ENCODE results near the gene TMEM80. TPM values are rescaled to one million over a fixed set of nuclear protein-coding genes. Genes with fewer than 3 reads are reported as not detected.

Gene TMEM80
- total RNA-seq, 1 experiment from 2014 or later = 10.8 TPM

DNA sequence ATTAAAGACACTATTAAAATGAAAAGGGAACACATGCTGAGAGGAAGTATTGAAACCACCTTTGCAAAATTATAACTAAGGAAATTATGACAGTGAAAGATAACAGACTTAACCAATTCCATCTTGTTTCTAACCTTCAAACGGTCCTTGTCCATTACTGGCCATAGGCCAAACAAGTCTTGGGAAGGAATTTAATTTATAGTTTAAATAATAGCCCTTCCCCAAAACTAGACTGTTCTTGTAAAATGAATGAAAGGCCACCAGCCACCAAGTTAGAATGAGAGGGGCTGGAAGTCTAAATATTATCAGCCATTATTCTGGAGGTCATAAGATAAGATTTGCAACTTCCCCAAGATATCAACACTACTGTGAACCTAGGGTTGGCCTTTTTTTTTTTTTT lies 49.8 kb downstream of the TMEM80 start:
- no peaks in the 10 kb centered on the region for H3K36me3 ChIP-seq (ENCODE audit: low read depth, low read length)
- ATAC-seq = no peak
- H3K9me3 ChIP-seq (ENCODE audit: low read length) = no peaks in the 10 kb centered on the region
- H3K4me3 ChIP-seq (ENCODE audit: low read length) = no peak overlapping the region
- peaks cover 15% of the 10 kb centered on the region for H3K4me1 ChIP-seq (ENCODE audit: insufficient read depth, low read length)
- no peaks in the 10 kb centered on the region for H3F3A ChIP-seq (ENCODE audit: low read length, unreplicated experiment)
- POLR2A ChIA-PET (ENCODE audit: unreplicated experiment) = interaction anchor here (0.6 kb wide), 1 partner anchor 51 kb away, joined by 4 read pairs; the partner anchor contains the start of gene DEAF1
- no peak overlapping the region for H3K4me2 ChIP-seq (ENCODE audit: low read length)
- no peaks in the 10 kb centered on the region for H3K27me3 ChIP-seq (ENCODE audit: low read length)
- no TSS peak for BruUV-seq (replicated peaks)
- peaks cover 14% of the 10 kb centered on the region; the same call in 1 of the 2 replicates for H4K20me1 ChIP-seq (ENCODE audit: low read length)
- H3K9ac ChIP-seq (ENCODE audit: low read length) = no peak overlapping the region
- no peaks in the 10 kb centered on the region for H3K9me2 ChIP-seq (replicated peaks; ENCODE audit: low read length)
- H2AFZ ChIP-seq (ENCODE audit: low read length) = no peak overlapping the region
- H3K27ac ChIP-seq (ENCODE audit: low read length) = no peak overlapping the region
- intact Hi-C loops (cut with micrococcal nuclease) = no loop called here
- DNase-seq = no peak
- CTCF ChIA-PET = interaction anchor here (0.7 kb wide), 1 partner anchor 24 kb away, joined by 6 read pairs; no protein-coding TSS in a partner anchor
- H3K79me2 ChIP-seq (ENCODE audit: low read length) = peaks cover 33% of the 10 kb centered on the region
- TF ChIP-seq EZH2phosphoT487 (IDR thresholded peaks at IDR 0.05; ENCODE audit: borderline replicate concordance, low read length) (no peak), EZH2 (IDR thresholded peaks at IDR 0.05; ENCODE audit: low read length, unreplicated experiment) (no peak)
- TF ChIP-seq, protein P1, sequence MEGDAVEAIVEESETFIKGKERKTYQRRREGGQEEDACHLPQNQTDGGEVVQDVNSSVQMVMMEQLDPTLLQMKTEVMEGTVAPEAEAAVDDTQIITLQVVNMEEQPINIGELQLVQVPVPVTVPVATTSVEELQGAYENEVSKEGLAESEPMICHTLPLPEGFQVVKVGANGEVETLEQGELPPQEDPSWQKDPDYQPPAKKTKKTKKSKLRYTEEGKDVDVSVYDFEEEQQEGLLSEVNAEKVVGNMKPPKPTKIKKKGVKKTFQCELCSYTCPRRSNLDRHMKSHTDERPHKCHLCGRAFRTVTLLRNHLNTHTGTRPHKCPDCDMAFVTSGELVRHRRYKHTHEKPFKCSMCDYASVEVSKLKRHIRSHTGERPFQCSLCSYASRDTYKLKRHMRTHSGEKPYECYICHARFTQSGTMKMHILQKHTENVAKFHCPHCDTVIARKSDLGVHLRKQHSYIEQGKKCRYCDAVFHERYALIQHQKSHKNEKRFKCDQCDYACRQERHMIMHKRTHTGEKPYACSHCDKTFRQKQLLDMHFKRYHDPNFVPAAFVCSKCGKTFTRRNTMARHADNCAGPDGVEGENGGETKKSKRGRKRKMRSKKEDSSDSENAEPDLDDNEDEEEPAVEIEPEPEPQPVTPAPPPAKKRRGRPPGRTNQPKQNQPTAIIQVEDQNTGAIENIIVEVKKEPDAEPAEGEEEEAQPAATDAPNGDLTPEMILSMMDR (conservative IDR thresholded peaks at IDR 0.05; ENCODE audit: low read depth, low read length) = no peak

DNA sequence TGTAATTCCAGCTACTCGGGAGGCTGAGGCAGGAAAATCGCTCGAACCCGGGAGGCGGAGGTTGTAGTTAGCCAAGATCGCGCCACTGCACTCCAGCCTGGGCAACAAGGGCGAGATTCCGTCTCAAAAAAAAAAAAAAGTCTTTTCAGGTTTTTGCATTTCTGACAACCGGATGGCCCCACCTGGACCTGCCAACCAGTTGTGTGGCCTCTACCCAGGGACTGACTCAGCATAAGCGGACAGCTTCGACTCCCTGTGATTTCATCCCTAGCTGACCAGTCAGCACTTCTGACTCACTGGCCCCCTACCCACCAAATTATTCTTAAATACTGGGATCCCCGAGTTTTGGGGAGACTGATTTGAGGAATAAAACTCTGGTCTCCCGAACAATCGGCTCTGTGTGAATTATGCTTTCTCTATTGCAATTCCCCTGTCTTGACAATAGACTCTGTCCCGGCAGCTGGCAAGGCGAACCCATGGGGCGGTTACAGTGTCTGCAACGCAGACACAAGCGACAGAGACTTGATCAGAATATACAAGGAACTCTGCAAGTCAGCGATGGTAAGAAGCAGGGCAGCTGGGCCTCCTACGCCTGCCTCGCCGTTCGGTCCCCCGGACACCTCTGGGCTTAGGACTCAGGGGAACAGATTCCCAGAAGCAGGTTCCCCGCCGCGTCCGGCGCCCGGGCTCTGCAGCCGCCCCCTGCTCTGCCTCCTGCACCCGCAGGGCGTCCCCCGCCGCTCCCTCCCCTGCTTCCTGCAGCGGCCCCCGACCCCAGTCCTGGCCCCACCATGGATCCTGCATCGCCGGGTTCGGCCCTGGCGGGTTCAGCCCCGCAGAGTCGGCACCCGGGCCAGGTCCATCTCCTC lies 50.9 kb downstream of the TMEM80 start:
- TF ChIP-seq EZH2phosphoT487 (IDR thresholded peaks at IDR 0.05; ENCODE audit: borderline replicate concordance, low read length) (no peak), EZH2 (IDR thresholded peaks at IDR 0.05; ENCODE audit: low read length, unreplicated experiment) (no peak)
- TF ChIP-seq, protein P1 (conservative IDR thresholded peaks at IDR 0.05; ENCODE audit: low read depth, low read length) = no peak
- DNase-seq = peak; percentile 56
- Histone ChIP-seq H3K4me2 (ENCODE audit: low read length) (peak overlapping the region; percentile 88), H3K79me2 (ENCODE audit: low read length) (peaks cover 44% of the 10 kb centered on the region), H3K27me3 (ENCODE audit: low read length) (no peaks in the 10 kb centered on the region), H3K4me1 (ENCODE audit: insufficient read depth, low read length) (peaks cover 15% of the 10 kb centered on the region), H3K27ac (ENCODE audit: low read length) (peak overlapping the region; percentile 54), H3K9ac (ENCODE audit: low read length) (peak overlapping the region; percentile 97), H3F3A (ENCODE audit: low read length, unreplicated experiment) (no peaks in the 10 kb centered on the region), H3K4me3 (ENCODE audit: low read length) (peak overlapping the region; percentile 97), H3K9me3 (ENCODE audit: low read length) (no peaks in the 10 kb centered on the region), H4K20me1 (ENCODE audit: low read length) (peaks cover 18% of the 10 kb centered on the region; the same call in 1 of the 2 replicates), H3K36me3 (ENCODE audit: low read depth, low read length) (no peaks in the 10 kb centered on the region; the same call in 1 of the 2 replicates), H2AFZ (ENCODE audit: low read length) (peak overlapping the region; percentile 86), H3K9me2 (replicated peaks; ENCODE audit: low read length) (no peaks in the 10 kb centered on the region)
- intact Hi-C loops (cut with micrococcal nuclease) = no loop called here
- POLR2A ChIA-PET (ENCODE audit: unreplicated experiment) = interaction anchor here (0.6 kb wide), 1 partner anchor 52 kb away, joined by 4 read pairs; the partner anchor contains the start of gene DEAF1
- peak; percentile 29 for ATAC-seq
- BruUV-seq (replicated peaks) = no TSS peak
- CTCF ChIA-PET = no interaction called here

Data from PC-3 (cell line).